Measurements from ENCODE around the gene EPHB1.

The EPHB1 gene

GRCh38 chr3:134911586-134912548, 116.8 kb downstream of the EPHB1 start:
- Histone ChIP-seq H3K9me3 (ENCODE audit: low read length) (no peaks in the 10 kb centered on the region), H3F3A (ENCODE audit: insufficient read depth, low read length) (no peaks in the 10 kb centered on the region), H3K4me3 (ENCODE audit: low read depth, low read length, poor library complexity, severe bottlenecking) (no peak overlapping the region), H3K9ac (ENCODE audit: low read length) (no peak overlapping the region), H2AFZ (ENCODE audit: low read length) (no peak overlapping the region), H3K27ac (ENCODE audit: low read depth, low read length, poor library complexity, severe bottlenecking) (no peak overlapping the region), H3K4me2 (ENCODE audit: low read length) (no peak overlapping the region), H3K4me1 (ENCODE audit: insufficient read depth, low read length, severe bottlenecking) (no peaks in the 10 kb centered on the region), H3K79me2 (ENCODE audit: insufficient read depth, low read length) (no peaks in the 10 kb centered on the region), H3K9me2 (ENCODE audit: low read depth, low read length) (no peaks in the 10 kb centered on the region), H3K36me3 (ENCODE audit: insufficient read depth, low read length) (no peaks in the 10 kb centered on the region), H3K27me3 (ENCODE audit: insufficient read depth, low read length) (no peaks in the 10 kb centered on the region), H4K20me1 (ENCODE audit: insufficient read depth, low read length) (no peaks in the 10 kb centered on the region)
- TF ChIP-seq CTCF (IDR thresholded peaks at IDR 0.05; ENCODE audit: low read length), result no peak
- no peak for TF ChIP-seq EZH2 (IDR thresholded peaks at IDR 0.05; ENCODE audit: borderline replicate concordance, low read length)

GRCh38 chr3:134916276-134916961, 121.4 kb downstream of the EPHB1 start:
- no peaks in the 10 kb centered on the region for H3K4me1 ChIP-seq (ENCODE audit: insufficient read depth, low read length, severe bottlenecking)
- no peak overlapping the region for H3K4me2 ChIP-seq (ENCODE audit: low read length)
- no peaks in the 10 kb centered on the region for H3K36me3 ChIP-seq (ENCODE audit: insufficient read depth, low read length)
- no peaks in the 10 kb centered on the region for H3K9me2 ChIP-seq (ENCODE audit: low read depth, low read length)
- no peaks in the 10 kb centered on the region for H3F3A ChIP-seq (ENCODE audit: insufficient read depth, low read length)
- no peaks in the 10 kb centered on the region for H4K20me1 ChIP-seq (ENCODE audit: insufficient read depth, low read length)
- H3K27me3 ChIP-seq (ENCODE audit: insufficient read depth, low read length), result no peaks in the 10 kb centered on the region
- no peak overlapping the region for H3K9ac ChIP-seq (ENCODE audit: low read length)
- no peaks in the 10 kb centered on the region for H3K79me2 ChIP-seq (ENCODE audit: insufficient read depth, low read length)
- no peak overlapping the region for H2AFZ ChIP-seq (ENCODE audit: low read length)
- H3K4me3 ChIP-seq (ENCODE audit: low read depth, low read length, poor library complexity, severe bottlenecking), result no peak overlapping the region
- no peaks in the 10 kb centered on the region for H3K9me3 ChIP-seq (ENCODE audit: low read length)
- H3K27ac ChIP-seq (ENCODE audit: low read depth, low read length, poor library complexity, severe bottlenecking), result no peak overlapping the region
- TF ChIP-seq CTCF (IDR thresholded peaks at IDR 0.05; ENCODE audit: low read length) (no peak), EZH2 (IDR thresholded peaks at IDR 0.05; ENCODE audit: borderline replicate concordance, low read length) (no peak)

GRCh38 chr3:134917631-134918030, 122.6 kb downstream of the EPHB1 start:
- H3K79me2 ChIP-seq (ENCODE audit: insufficient read depth, low read length), result no peaks in the 10 kb centered on the region
- no peak overlapping the region for H3K27ac ChIP-seq (ENCODE audit: low read depth, low read length, poor library complexity, severe bottlenecking)
- H3K27me3 ChIP-seq (ENCODE audit: insufficient read depth, low read length), result no peaks in the 10 kb centered on the region
- no peaks in the 10 kb centered on the region for H3K9me3 ChIP-seq (ENCODE audit: low read length)
- H3K4me3 ChIP-seq (ENCODE audit: low read depth, low read length, poor library complexity, severe bottlenecking), result no peak overlapping the region
- no peaks in the 10 kb centered on the region for H4K20me1 ChIP-seq (ENCODE audit: insufficient read depth, low read length)
- H3K4me1 ChIP-seq (ENCODE audit: insufficient read depth, low read length, severe bottlenecking), result no peaks in the 10 kb centered on the region
- H3K9me2 ChIP-seq (ENCODE audit: low read depth, low read length), result no peaks in the 10 kb centered on the region
- H2AFZ ChIP-seq (ENCODE audit: low read length), result no peak overlapping the region
- no peaks in the 10 kb centered on the region for H3K36me3 ChIP-seq (ENCODE audit: insufficient read depth, low read length)
- no peak overlapping the region for H3K4me2 ChIP-seq (ENCODE audit: low read length)
- H3K9ac ChIP-seq (ENCODE audit: low read length), result no peak overlapping the region
- TF ChIP-seq EZH2 (IDR thresholded peaks at IDR 0.05; ENCODE audit: borderline replicate concordance, low read length) (no peak), CTCF (IDR thresholded peaks at IDR 0.05; ENCODE audit: low read length) (no peak)
- H3F3A ChIP-seq (ENCODE audit: insufficient read depth, low read length), result no peaks in the 10 kb centered on the region
